ENCODE measurements around the gene EMC8. TPM values are rescaled to one million over a fixed set of nuclear protein-coding genes. Genes with fewer than 3 reads are reported as not detected.

The EMC8 gene
- total and polyA plus RNA-seq, 2 experiments from 2014 or later = 51.1 to 69.4 TPM

DNA sequence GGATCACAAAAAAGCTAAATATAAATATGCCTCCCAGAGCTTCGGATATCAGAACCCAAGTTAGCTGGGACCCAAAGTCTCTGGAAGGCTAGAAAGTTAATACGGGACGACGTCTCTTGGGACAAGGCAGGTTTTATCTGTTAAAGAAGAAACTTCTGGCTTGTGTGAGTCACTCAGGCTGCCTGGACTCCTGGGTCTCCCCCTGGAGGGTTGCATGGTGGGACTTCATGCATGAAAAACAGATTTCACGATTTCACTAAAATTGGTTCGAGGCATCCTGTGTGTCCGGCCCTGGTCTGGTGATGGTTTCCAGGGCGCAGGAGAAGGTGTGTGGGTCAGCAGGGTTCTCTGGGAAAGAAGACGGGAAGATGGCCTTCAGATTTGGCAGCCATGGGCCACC, 47.1 kb upstream of the EMC8 start:
- Histone ChIP-seq H3K4me3 (no peak overlapping the region), H3K4me2 (no peak overlapping the region), H3K27ac (ENCODE audit: low read depth) (no peak overlapping the region), H4K20me1 (replicated peaks; ENCODE audit: insufficient read depth) (no peaks in the 10 kb centered on the region), H3K4me1 (ENCODE audit: insufficient read depth) (no peaks in the 10 kb centered on the region), H3K79me2 (replicated peaks; ENCODE audit: insufficient read depth) (no peaks in the 10 kb centered on the region), H3K9me2 (ENCODE audit: insufficient read depth) (no peaks in the 10 kb centered on the region), H2AFZ (no peak overlapping the region), H3K36me3 (ENCODE audit: insufficient read depth) (no peaks in the 10 kb centered on the region), H3K27me3 (ENCODE audit: insufficient read depth) (no peaks in the 10 kb centered on the region), H3F3A (replicated peaks; ENCODE audit: low read depth) (no peaks in the 10 kb centered on the region)
- no peak overlapping the region for H3K4me3 Mint-ChIP-seq
- H3K27me3 Mint-ChIP-seq (ENCODE audit: insufficient read depth, low read depth, poor library complexity) = peaks cover 5% of the 10 kb centered on the region
- TF ChIP-seq EZH2phosphoT487 (IDR thresholded peaks at IDR 0.05; ENCODE audit: unreplicated experiment) (no peak), EZH2 (IDR thresholded peaks at IDR 0.05; ENCODE audit: low read depth, unreplicated experiment) (no peak), ZNF114 (CRISPR knock-in tag; IDR thresholded peaks at IDR 0.05) (no peak), STAT1 (IDR thresholded peaks at IDR 0.05; ENCODE audit: unreplicated experiment) (no peak), JUNB (IDR thresholded peaks at IDR 0.05; ENCODE audit: unreplicated experiment) (no peak), NANOG (IDR thresholded peaks at IDR 0.05; ENCODE audit: borderline replicate concordance) (no peak), POLR2AphosphoS5 (IDR thresholded peaks at IDR 0.05; ENCODE audit: low read depth) (no peak), CREB1 (CRISPR knock-in tag; IDR thresholded peaks at IDR 0.05; ENCODE audit: low read depth) (no peak)
- TF ChIP-seq, protein P1, sequence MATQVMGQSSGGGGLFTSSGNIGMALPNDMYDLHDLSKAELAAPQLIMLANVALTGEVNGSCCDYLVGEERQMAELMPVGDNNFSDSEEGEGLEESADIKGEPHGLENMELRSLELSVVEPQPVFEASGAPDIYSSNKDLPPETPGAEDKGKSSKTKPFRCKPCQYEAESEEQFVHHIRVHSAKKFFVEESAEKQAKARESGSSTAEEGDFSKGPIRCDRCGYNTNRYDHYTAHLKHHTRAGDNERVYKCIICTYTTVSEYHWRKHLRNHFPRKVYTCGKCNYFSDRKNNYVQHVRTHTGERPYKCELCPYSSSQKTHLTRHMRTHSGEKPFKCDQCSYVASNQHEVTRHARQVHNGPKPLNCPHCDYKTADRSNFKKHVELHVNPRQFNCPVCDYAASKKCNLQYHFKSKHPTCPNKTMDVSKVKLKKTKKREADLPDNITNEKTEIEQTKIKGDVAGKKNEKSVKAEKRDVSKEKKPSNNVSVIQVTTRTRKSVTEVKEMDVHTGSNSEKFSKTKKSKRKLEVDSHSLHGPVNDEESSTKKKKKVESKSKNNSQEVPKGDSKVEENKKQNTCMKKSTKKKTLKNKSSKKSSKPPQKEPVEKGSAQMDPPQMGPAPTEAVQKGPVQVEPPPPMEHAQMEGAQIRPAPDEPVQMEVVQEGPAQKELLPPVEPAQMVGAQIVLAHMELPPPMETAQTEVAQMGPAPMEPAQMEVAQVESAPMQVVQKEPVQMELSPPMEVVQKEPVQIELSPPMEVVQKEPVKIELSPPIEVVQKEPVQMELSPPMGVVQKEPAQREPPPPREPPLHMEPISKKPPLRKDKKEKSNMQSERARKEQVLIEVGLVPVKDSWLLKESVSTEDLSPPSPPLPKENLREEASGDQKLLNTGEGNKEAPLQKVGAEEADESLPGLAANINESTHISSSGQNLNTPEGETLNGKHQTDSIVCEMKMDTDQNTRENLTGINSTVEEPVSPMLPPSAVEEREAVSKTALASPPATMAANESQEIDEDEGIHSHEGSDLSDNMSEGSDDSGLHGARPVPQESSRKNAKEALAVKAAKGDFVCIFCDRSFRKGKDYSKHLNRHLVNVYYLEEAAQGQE (IDR thresholded peaks at IDR 0.05; ENCODE audit: unreplicated experiment) = no peak
- TF ChIP-seq, protein P2, sequence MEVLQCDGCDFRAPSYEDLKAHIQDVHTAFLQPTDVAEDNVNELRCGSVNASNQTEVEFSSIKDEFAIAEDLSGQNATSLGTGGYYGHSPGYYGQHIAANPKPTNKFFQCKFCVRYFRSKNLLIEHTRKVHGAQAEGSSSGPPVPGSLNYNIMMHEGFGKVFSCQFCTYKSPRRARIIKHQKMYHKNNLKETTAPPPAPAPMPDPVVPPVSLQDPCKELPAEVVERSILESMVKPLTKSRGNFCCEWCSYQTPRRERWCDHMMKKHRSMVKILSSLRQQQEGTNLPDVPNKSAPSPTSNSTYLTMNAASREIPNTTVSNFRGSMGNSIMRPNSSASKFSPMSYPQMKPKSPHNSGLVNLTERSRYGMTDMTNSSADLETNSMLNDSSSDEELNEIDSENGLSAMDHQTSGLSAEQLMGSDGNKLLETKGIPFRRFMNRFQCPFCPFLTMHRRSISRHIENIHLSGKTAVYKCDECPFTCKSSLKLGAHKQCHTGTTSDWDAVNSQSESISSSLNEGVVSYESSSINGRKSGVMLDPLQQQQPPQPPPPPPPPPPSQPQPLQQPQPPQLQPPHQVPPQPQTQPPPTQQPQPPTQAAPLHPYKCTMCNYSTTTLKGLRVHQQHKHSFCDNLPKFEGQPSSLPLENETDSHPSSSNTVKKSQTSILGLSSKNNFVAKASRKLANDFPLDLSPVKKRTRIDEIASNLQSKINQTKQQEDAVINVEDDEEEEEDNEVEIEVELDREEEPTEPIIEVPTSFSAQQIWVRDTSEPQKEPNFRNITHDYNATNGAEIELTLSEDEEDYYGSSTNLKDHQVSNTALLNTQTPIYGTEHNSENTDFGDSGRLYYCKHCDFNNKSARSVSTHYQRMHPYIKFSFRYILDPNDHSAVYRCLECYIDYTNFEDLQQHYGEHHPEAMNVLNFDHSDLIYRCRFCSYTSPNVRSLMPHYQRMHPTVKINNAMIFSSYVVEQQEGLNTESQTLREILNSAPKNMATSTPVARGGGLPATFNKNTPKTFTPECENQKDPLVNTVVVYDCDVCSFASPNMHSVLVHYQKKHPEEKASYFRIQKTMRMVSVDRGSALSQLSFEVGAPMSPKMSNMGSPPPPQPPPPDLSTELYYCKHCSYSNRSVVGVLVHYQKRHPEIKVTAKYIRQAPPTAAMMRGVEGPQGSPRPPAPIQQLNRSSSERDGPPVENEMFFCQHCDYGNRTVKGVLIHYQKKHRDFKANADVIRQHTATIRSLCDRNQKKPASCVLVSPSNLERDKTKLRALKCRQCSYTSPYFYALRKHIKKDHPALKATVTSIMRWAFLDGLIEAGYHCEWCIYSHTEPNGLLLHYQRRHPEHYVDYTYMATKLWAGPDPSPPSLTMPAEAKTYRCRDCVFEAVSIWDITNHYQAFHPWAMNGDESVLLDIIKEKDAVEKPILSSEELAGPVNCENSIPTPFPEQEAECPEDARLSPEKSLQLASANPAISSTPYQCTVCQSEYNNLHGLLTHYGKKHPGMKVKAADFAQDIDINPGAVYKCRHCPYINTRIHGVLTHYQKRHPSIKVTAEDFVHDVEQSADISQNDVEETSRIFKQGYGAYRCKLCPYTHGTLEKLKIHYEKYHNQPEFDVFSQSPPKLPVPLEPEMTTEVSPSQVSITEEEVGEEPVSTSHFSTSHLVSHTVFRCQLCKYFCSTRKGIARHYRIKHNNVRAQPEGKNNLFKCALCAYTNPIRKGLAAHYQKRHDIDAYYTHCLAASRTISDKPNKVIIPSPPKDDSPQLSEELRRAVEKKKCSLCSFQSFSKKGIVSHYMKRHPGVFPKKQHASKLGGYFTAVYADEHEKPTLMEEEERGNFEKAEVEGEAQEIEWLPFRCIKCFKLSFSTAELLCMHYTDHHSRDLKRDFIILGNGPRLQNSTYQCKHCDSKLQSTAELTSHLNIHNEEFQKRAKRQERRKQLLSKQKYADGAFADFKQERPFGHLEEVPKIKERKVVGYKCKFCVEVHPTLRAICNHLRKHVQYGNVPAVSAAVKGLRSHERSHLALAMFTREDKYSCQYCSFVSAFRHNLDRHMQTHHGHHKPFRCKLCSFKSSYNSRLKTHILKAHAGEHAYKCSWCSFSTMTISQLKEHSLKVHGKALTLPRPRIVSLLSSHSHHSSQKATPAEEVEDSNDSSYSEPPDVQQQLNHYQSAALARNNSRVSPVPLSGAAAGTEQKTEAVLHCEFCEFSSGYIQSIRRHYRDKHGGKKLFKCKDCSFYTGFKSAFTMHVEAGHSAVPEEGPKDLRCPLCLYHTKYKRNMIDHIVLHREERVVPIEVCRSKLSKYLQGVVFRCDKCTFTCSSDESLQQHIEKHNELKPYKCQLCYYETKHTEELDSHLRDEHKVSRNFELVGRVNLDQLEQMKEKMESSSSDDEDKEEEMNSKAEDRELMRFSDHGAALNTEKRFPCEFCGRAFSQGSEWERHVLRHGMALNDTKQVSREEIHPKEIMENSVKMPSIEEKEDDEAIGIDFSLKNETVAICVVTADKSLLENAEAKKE (CRISPR knock-in tag; IDR thresholded peaks at IDR 0.05) = no peak
- TF ChIP-seq, protein P3, sequence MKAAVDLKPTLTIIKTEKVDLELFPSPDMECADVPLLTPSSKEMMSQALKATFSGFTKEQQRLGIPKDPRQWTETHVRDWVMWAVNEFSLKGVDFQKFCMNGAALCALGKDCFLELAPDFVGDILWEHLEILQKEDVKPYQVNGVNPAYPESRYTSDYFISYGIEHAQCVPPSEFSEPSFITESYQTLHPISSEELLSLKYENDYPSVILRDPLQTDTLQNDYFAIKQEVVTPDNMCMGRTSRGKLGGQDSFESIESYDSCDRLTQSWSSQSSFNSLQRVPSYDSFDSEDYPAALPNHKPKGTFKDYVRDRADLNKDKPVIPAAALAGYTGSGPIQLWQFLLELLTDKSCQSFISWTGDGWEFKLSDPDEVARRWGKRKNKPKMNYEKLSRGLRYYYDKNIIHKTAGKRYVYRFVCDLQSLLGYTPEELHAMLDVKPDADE (IDR thresholded peaks at IDR 0.05) = no peak
- TF ChIP-seq, protein P4, sequence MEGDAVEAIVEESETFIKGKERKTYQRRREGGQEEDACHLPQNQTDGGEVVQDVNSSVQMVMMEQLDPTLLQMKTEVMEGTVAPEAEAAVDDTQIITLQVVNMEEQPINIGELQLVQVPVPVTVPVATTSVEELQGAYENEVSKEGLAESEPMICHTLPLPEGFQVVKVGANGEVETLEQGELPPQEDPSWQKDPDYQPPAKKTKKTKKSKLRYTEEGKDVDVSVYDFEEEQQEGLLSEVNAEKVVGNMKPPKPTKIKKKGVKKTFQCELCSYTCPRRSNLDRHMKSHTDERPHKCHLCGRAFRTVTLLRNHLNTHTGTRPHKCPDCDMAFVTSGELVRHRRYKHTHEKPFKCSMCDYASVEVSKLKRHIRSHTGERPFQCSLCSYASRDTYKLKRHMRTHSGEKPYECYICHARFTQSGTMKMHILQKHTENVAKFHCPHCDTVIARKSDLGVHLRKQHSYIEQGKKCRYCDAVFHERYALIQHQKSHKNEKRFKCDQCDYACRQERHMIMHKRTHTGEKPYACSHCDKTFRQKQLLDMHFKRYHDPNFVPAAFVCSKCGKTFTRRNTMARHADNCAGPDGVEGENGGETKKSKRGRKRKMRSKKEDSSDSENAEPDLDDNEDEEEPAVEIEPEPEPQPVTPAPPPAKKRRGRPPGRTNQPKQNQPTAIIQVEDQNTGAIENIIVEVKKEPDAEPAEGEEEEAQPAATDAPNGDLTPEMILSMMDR (conservative IDR thresholded peaks at IDR 0.05; ENCODE audit: low read depth in 2 of 2) = no peak
- DNase-seq (ENCODE audit: low spot score) (no peak), ATAC-seq (no peak)
- no peak overlapping the region for H3K27ac Mint-ChIP-seq
- H3K9me3 Mint-ChIP-seq = no peaks in the 10 kb centered on the region; the same call in 2 of the 3 replicates
- H3K4me1 Mint-ChIP-seq = peaks cover 7% of the 10 kb centered on the region
- H3K36me3 Mint-ChIP-seq (ENCODE audit: low read depth) = no peaks in the 10 kb centered on the region

Measured in GM23338 (cell line).